Neutrophil (primary cell): ENCODE data around the gene CLIC1.

Experiments used
- H3K27ac ChIP-seq: fragments of 200-600 bp; sonication (generic); 2 replicates; pipeline ENCODE4 v1.5.1; 2016; ENCODE audit warnings: mild to moderate bottlenecking, moderate library complexity
- H3K27me3 ChIP-seq: fragments of 200-600 bp; sonication (generic); 2 replicates; pipeline ENCODE4 v1.6.0; 2016; ENCODE audit warnings: mild to moderate bottlenecking
- H3K36me3 ChIP-seq: fragments of 200-600 bp; sonication (generic); 2 replicates; pipeline ENCODE4 v1.5.1; 2017
- H3K4me1 ChIP-seq, 2 experiments: fragments of 200-600 bp in 1 of 2; sonication (generic) in 1 of 2; 1 replicate in 1 of 2; 2 replicates in 1 of 2; pipeline versions ENCODE4 v1.5.1 to v1.6.1; 2013 to 2016; ENCODE audit warnings: low read depth in 1 of 2, low read length in 1 of 2, mild to moderate bottlenecking in 1 of 2, moderate library complexity in 1 of 2; ENCODE audit not compliant: control insufficient read depth in 1 of 2, insufficient read depth in 1 of 2
- H3K4me3 ChIP-seq, 2 experiments: fragments of 200-600 bp in 1 of 2; sonication (generic) in 1 of 2; 1 replicate in 1 of 2; 2 replicates in 1 of 2; pipeline ENCODE4 v1.5.1; 2013 to 2016; ENCODE audit warnings: low read depth in 1 of 2, low read length in 1 of 2, mild to moderate bottlenecking in 1 of 2, moderate library complexity in 1 of 2
- H3K9me3 ChIP-seq: fragments of 200-600 bp; sonication (generic); 2 replicates; pipeline ENCODE4 v1.5.1; 2016
- TF ChIP-seq, protein P1 (sequence below): fragments of 200-600 bp; sonication (generic); IDR thresholded peaks from 2 replicates; pipeline ENCODE4 v1.5.1; 2016; ENCODE audit warnings: antibody characterized with exemption

Gene CLIC1

GRCh38 chr6:31693535-31693934, 42.8 kb downstream of the CLIC1 start:
- TF ChIP-seq, protein P1, sequence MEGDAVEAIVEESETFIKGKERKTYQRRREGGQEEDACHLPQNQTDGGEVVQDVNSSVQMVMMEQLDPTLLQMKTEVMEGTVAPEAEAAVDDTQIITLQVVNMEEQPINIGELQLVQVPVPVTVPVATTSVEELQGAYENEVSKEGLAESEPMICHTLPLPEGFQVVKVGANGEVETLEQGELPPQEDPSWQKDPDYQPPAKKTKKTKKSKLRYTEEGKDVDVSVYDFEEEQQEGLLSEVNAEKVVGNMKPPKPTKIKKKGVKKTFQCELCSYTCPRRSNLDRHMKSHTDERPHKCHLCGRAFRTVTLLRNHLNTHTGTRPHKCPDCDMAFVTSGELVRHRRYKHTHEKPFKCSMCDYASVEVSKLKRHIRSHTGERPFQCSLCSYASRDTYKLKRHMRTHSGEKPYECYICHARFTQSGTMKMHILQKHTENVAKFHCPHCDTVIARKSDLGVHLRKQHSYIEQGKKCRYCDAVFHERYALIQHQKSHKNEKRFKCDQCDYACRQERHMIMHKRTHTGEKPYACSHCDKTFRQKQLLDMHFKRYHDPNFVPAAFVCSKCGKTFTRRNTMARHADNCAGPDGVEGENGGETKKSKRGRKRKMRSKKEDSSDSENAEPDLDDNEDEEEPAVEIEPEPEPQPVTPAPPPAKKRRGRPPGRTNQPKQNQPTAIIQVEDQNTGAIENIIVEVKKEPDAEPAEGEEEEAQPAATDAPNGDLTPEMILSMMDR: no peak
- Histone ChIP-seq H3K36me3 (peaks cover 83% of the 10 kb centered on the region), H3K9me3 (no peaks in the 10 kb centered on the region), H3K4me3 (no peak overlapping the region), H3K4me1 (no peaks in the 10 kb centered on the region), H3K27ac (no peak overlapping the region), H3K27me3 (no peaks in the 10 kb centered on the region)

DNA sequence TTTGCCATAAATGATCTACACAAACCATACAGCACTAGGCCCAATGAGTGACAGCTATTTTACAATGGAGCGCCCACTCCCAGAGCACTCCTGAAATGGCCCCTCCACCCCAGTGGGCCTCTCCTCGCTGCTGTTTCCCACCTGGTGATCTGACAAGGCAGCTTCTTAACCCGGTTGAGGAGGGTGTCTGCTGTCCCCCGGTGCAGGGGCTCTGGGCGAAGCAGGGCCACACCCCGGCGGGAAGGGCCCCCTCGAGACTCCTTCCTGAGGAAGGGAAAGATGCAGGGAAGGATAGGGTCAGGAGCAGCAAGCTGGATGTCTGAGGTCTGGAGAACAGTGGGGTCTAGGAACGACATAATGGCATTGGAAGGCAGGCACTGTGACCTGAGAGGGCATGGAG, 43.4 kb downstream of the CLIC1 start:
- H3K9me3 ChIP-seq: no peaks in the 10 kb centered on the region
- H3K4me1 ChIP-seq: no peaks in the 10 kb centered on the region
- no peaks in the 10 kb centered on the region for H3K27me3 ChIP-seq
- no peak overlapping the region for H3K27ac ChIP-seq
- TF ChIP-seq, protein P1: no peak
- H3K36me3 ChIP-seq: peaks cover 89% of the 10 kb centered on the region
- H3K4me3 ChIP-seq: no peak overlapping the region

DNA sequence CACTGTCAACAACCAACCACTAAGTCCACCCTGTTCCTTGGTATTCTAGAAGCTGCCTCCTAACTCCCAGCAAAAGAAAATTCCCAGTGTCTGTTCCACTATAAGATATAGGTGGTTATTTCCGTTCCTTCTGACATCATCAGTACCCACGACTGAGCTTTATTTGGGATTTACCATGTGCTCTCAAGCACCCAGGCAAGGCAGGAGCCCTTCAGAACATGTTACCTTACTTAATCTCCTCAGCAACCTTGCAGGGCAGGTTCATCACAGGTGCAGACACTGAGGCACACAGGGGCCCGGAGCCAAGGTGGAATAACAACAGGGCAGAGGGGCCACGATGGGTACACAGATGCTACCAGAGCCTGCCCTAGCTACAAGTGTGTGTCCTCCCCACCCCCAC, 44.0 kb downstream of the CLIC1 start:
- Histone ChIP-seq H3K9me3 (no peaks in the 10 kb centered on the region), H3K27ac (no peak overlapping the region), H3K27me3 (no peaks in the 10 kb centered on the region), H3K4me3 (no peak overlapping the region), H3K36me3 (peaks cover 94% of the 10 kb centered on the region), H3K4me1 (no peaks in the 10 kb centered on the region)
- TF ChIP-seq, protein P1: no peak

DNA sequence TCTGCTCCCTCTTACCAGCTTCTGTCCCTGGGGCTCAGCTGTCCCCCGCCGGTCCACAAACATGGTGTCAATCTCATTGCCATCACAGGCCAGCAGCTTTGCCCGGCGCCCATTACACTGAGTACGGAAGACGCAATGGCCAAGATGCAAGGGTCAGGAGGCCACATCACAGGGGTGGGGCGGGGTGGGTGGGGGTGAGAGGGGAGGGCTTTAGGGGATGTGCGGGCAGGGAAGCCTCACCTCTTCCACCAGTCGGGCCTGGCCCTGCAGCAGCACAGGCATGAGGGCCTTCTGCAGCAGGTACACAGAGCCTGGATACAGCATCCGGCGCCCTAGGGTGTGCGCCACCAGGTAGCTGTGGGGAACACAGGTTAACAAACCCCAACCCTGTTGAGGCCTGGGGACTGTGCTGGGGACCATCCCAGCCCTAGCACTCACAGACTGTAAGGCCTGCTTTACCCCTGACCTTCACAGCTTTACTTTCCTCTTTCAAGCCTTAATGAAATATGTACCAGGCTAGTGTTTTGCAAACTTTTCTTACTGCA, 44.7 kb downstream of the CLIC1 start:
- no peak overlapping the region for H3K27ac ChIP-seq
- no peaks in the 10 kb centered on the region for H3K9me3 ChIP-seq
- H3K36me3 ChIP-seq: peaks cover 99% of the 10 kb centered on the region
- TF ChIP-seq, protein P1: no peak
- no peaks in the 10 kb centered on the region for H3K4me1 ChIP-seq
- no peaks in the 10 kb centered on the region for H3K27me3 ChIP-seq
- no peak overlapping the region for H3K4me3 ChIP-seq

GRCh38 chr6:31691078-31691463, 45.3 kb downstream of the CLIC1 start:
- TF ChIP-seq, protein P1: no peak
- Histone ChIP-seq H3K27ac (no peak overlapping the region), H3K27me3 (no peaks in the 10 kb centered on the region), H3K36me3 (peaks cover 100% of the 10 kb centered on the region), H3K4me3 (no peak overlapping the region), H3K4me1 (no peaks in the 10 kb centered on the region), H3K9me3 (no peaks in the 10 kb centered on the region)
